Neural progenitor cell (in vitro differentiated cells): ENCODE data around the gene CNOT6L. TPM values are rescaled to one million over a fixed set of nuclear protein-coding genes. Genes with fewer than 3 reads are reported as not detected.

Experiments
- DNase-seq: peaks from one replicate; pipeline ENCODE4 v3.0.0-alpha.2; 2016; ENCODE audit warnings: low spot score
- H2AFZ ChIP-seq: fragments of 200-600 bp; sonication (generic); replicated peaks from 2 replicates; pipeline ENCODE4 v1.6.1; 2016; ENCODE audit warnings: antibody characterized with exemption
- H3F3A ChIP-seq: fragments of 200-600 bp; sonication (generic); 2 replicates; pipeline ENCODE4 v1.6.1; 2016; ENCODE audit warnings: antibody characterized with exemption, low read depth
- H3K27ac ChIP-seq: fragments of 200-600 bp; sonication (generic); 2 replicates; pipeline ENCODE4 v1.5.1; 2016; ENCODE audit warnings: mild to moderate bottlenecking
- H3K27me3 ChIP-seq: fragments of 200-600 bp; sonication (generic); 2 replicates; pipeline ENCODE4 v1.6.1; 2016; ENCODE audit warnings: mild to moderate bottlenecking, moderate library complexity
- H3K36me3 ChIP-seq: fragments of 200-600 bp; sonication (generic); 2 replicates; pipeline ENCODE4 v1.5.1; 2016
- H3K4me1 ChIP-seq: fragments of 200-600 bp; sonication (generic); 2 replicates; pipeline ENCODE4 v1.6.1; 2016; ENCODE audit warnings: mixed run types
- H3K4me2 ChIP-seq: fragments of 200-600 bp; sonication (generic); 2 replicates; pipeline ENCODE4 v1.6.1; 2016
- H3K4me3 ChIP-seq: fragments of 200-600 bp; sonication (generic); 2 replicates; pipeline ENCODE4 v1.5.1; 2016
- H3K79me2 ChIP-seq: fragments of 200-600 bp; sonication (generic); 2 replicates; pipeline ENCODE4 v1.6.1; 2016; ENCODE audit warnings: low read depth
- H3K9ac ChIP-seq: fragments of 200-600 bp; sonication (generic); 2 replicates; pipeline ENCODE4 v1.6.1; 2016
- H3K9me3 ChIP-seq: fragments of 200-600 bp; sonication (generic); 2 replicates; pipeline ENCODE4 v1.5.1; 2016; ENCODE audit warnings: low read depth
- H4K20me1 ChIP-seq: fragments of 200-600 bp; sonication (generic); 2 replicates; pipeline ENCODE4 v1.6.1; 2016; ENCODE audit warnings: low read depth
- H3K27ac Mint-ChIP-seq: 3 replicates; pipeline ENCODE4 v1.8.0; 2021; ENCODE audit warnings: mixed read lengths
- H3K27me3 Mint-ChIP-seq: 2 replicates; pipeline ENCODE4 v1.8.0; 2022; ENCODE audit warnings: low read depth, mild to moderate bottlenecking, inconsistent platforms, moderate library complexity, mixed read lengths; ENCODE audit not compliant: insufficient read depth
- H3K36me3 Mint-ChIP-seq: 3 replicates; pipeline ENCODE4 v1.8.0; 2021; ENCODE audit warnings: mixed read lengths
- H3K4me1 Mint-ChIP-seq: 3 replicates; pipeline ENCODE4 v1.8.0; 2021; ENCODE audit warnings: mixed read lengths
- H3K4me3 Mint-ChIP-seq: 3 replicates; pipeline ENCODE4 v1.8.0; 2021; ENCODE audit warnings: mild to moderate bottlenecking, moderate library complexity, mixed read lengths
- H3K9me3 Mint-ChIP-seq: 3 replicates; pipeline ENCODE4 v1.8.0; 2020; ENCODE audit warnings: mixed read lengths
- CTCF ChIP-seq: fragments of 200-600 bp; sonication (generic); IDR thresholded peaks from 2 replicates; pipeline ENCODE4 v1.5.1; 2017; ENCODE audit warnings: antibody characterized with exemption, mild to moderate bottlenecking
- EZH2 ChIP-seq: fragments of 200-600 bp; sonication (generic); IDR thresholded peaks from 2 replicates; pipeline ENCODE4 v1.6.1; 2017; ENCODE audit warnings: antibody characterized with exemption, mild to moderate bottlenecking, moderate library complexity
- EZH2phosphoT487 ChIP-seq: fragments of 200-600 bp; sonication (generic); IDR thresholded peaks from 2 replicates; pipeline ENCODE4 v1.6.1; 2017; ENCODE audit warnings: antibody characterized with exemption
- total RNA-seq: library from RNA; depleted of rRNA; stranded (reverse); fragments of >200 nt; gene quantifications from 2 replicates; pipeline ENCODE4 v1.2.3, GENCODE V29; 2015; ENCODE audit warnings: low replicate concordance

CNOT6L gene
- total RNA-seq, 1 donor from 2014 or later = 7.5 TPM

- no peaks in the 10 kb centered on the region for H3K27me3 Mint-ChIP-seq
- H3K4me1 Mint-ChIP-seq = no peaks in the 10 kb centered on the region
- no peaks in the 10 kb centered on the region for H3K36me3 Mint-ChIP-seq
Observed at GRCh38 chr4:77845400-77845799, 26.2 kb upstream of the CNOT6L start.

GRCh38 chr4:77844363-77844762, 25.2 kb upstream of the CNOT6L start:
- Histone ChIP-seq H3K4me1 (no peaks in the 10 kb centered on the region), H3F3A (no peaks in the 10 kb centered on the region), H3K4me3 (no peak overlapping the region), H3K9ac (no peak overlapping the region), H3K27me3 (no peaks in the 10 kb centered on the region), H3K4me2 (no peak overlapping the region), H3K9me3 (no peaks in the 10 kb centered on the region), H2AFZ (no peak overlapping the region), H3K27ac (no peak overlapping the region), H3K79me2 (no peaks in the 10 kb centered on the region), H4K20me1 (no peaks in the 10 kb centered on the region), H3K36me3 (no peaks in the 10 kb centered on the region)
- no peaks in the 10 kb centered on the region for H3K4me1 Mint-ChIP-seq
- TF ChIP-seq EZH2 = no peak
- TF ChIP-seq EZH2phosphoT487 = no peak
- no peak for TF ChIP-seq CTCF
- H3K27me3 Mint-ChIP-seq = no peaks in the 10 kb centered on the region
- no peak overlapping the region for H3K27ac Mint-ChIP-seq
- no peaks in the 10 kb centered on the region for H3K9me3 Mint-ChIP-seq
- no peak overlapping the region for H3K4me3 Mint-ChIP-seq
- H3K36me3 Mint-ChIP-seq = no peaks in the 10 kb centered on the region
- DNase-seq = no peak

More at GRCh38 chr4:77845400-77845799, 26.2 kb upstream of the CNOT6L start:
- H3K4me3 Mint-ChIP-seq = no peak overlapping the region
- no peaks in the 10 kb centered on the region for H3K9me3 Mint-ChIP-seq
- no peaks in the 10 kb centered on the region for H3K4me1 ChIP-seq
- TF ChIP-seq EZH2phosphoT487 (no peak), EZH2 (no peak)
- no peaks in the 10 kb centered on the region for H4K20me1 ChIP-seq
- no peak overlapping the region for H3K27ac Mint-ChIP-seq
- H3K27me3 ChIP-seq = no peaks in the 10 kb centered on the region
- no peak overlapping the region for H2AFZ ChIP-seq
- no peaks in the 10 kb centered on the region for H3K79me2 ChIP-seq
- H3K9ac ChIP-seq = no peak overlapping the region
- no peak overlapping the region for H3K4me3 ChIP-seq
- no peaks in the 10 kb centered on the region for H3K9me3 ChIP-seq
- H3K4me2 ChIP-seq = no peak overlapping the region
- no peak overlapping the region for H3K27ac ChIP-seq
- H3F3A ChIP-seq = no peaks in the 10 kb centered on the region
- DNase-seq = no peak
- H3K36me3 ChIP-seq = no peaks in the 10 kb centered on the region

GRCh38 chr4:77843628-77844027, 24.5 kb upstream of the CNOT6L start:
- peak overlapping the region; percentile 26 for H2AFZ ChIP-seq
- H3K79me2 ChIP-seq = no peaks in the 10 kb centered on the region
- Mint-ChIP-seq H3K9me3 (no peaks in the 10 kb centered on the region), H3K4me1 (no peaks in the 10 kb centered on the region), H3K27ac (no peak overlapping the region), H3K4me3 (no peak overlapping the region), H3K36me3 (no peaks in the 10 kb centered on the region), H3K27me3 (peaks cover under 1% of the 10 kb centered on the region)
- no peaks in the 10 kb centered on the region for H3F3A ChIP-seq
- H4K20me1 ChIP-seq = no peaks in the 10 kb centered on the region
- H3K27ac ChIP-seq = no peak overlapping the region
- no peak overlapping the region for H3K4me3 ChIP-seq
- no peak overlapping the region for H3K9ac ChIP-seq
- no peaks in the 10 kb centered on the region for H3K9me3 ChIP-seq
- no peak for DNase-seq
- no peak overlapping the region for H3K4me2 ChIP-seq
- no peaks in the 10 kb centered on the region for H3K4me1 ChIP-seq
- TF ChIP-seq EZH2 (no peak), CTCF (no peak), EZH2phosphoT487 (no peak)
- no peaks in the 10 kb centered on the region for H3K27me3 ChIP-seq
- H3K36me3 ChIP-seq = no peaks in the 10 kb centered on the region

- H3K27me3 Mint-ChIP-seq = peaks cover 7% of the 10 kb centered on the region
- H3K9ac ChIP-seq = no peak overlapping the region
- no peaks in the 10 kb centered on the region for H4K20me1 ChIP-seq
- no peak overlapping the region for H3K4me2 ChIP-seq
- no peaks in the 10 kb centered on the region for H3K36me3 ChIP-seq
- no peaks in the 10 kb centered on the region for H3K27me3 ChIP-seq
- H3K9me3 Mint-ChIP-seq = no peaks in the 10 kb centered on the region
- no peaks in the 10 kb centered on the region for H3K4me1 Mint-ChIP-seq
- no peaks in the 10 kb centered on the region for H3F3A ChIP-seq
- H2AFZ ChIP-seq = no peak overlapping the region
- H3K27ac ChIP-seq = no peak overlapping the region
- H3K36me3 Mint-ChIP-seq = no peaks in the 10 kb centered on the region
- H3K9me3 ChIP-seq = no peaks in the 10 kb centered on the region
- DNase-seq = no peak
- no peaks in the 10 kb centered on the region for H3K4me1 ChIP-seq
- H3K4me3 ChIP-seq = no peak overlapping the region
- TF ChIP-seq CTCF = no peak
- TF ChIP-seq EZH2phosphoT487 = no peak
- TF ChIP-seq EZH2 = no peak
- no peaks in the 10 kb centered on the region for H3K79me2 ChIP-seq
- no peak overlapping the region for H3K4me3 Mint-ChIP-seq
- H3K27ac Mint-ChIP-seq = no peak overlapping the region
Observed at GRCh38 chr4:77834403-77834802, 15.2 kb upstream of the CNOT6L start.
